Transverse colon (tissue), 3 donors: ENCODE measurements around the gene DRD2.

Experiments
- CTCF ChIP-seq, 5 experiments: fragments of 200-600 bp in 3 of 5; fragments of 450-650 bp in 2 of 5; sonication (generic) in 3 of 5; IDR thresholded peaks; 1 replicate in 2 of 5; 2 replicates in 3 of 5; pipeline ENCODE4 v1.5.1; 2016 to 2017; ENCODE audit warnings: antibody characterized with exemption in 5 of 5, inconsistent platforms in 3 of 5, mild to moderate bottlenecking in 2 of 5, moderate library complexity in 1 of 5
- POLR2A ChIP-seq: fragments of 450-650 bp; IDR thresholded peaks from one replicate; pipeline ENCODE4 v1.6.1; 2016; ENCODE audit warnings: antibody characterized with exemption, mild to moderate bottlenecking, moderate library complexity

- TF ChIP-seq POLR2A (no peak), CTCF (IDR thresholded peaks at IDR 0.05) (no peak)
Measured at GRCh38 chr11:113461639-113462038, 13.6 kb downstream of the DRD2 start.
